Breast epithelium (tissue), 4 donors: ENCODE data around the gene SLC13A2. TPM values are rescaled to one million over a fixed set of nuclear protein-coding genes. Genes with fewer than 3 reads are reported as not detected.

Experiments
- DNase-seq, 2 donors: peaks; one replicate each; pipeline ENCODE4 v3.0.0-alpha.2; 2019; ENCODE audit warnings: low spot score in 2 of 2
- H3K27ac ChIP-seq, 2 donors: fragments of 200-600 bp; sonication (generic) in 1 of 2; one replicate each; pipeline ENCODE4 v1.5.1; 2016 to 2019; ENCODE audit warnings: mild to moderate bottlenecking in 1 of 2
- H3K27me3 ChIP-seq, 2 donors: fragments of 200-600 bp; sonication (generic) in 1 of 2; one replicate each; pipeline versions ENCODE4 v1.5.1 to v1.6.0; 2017 to 2019; ENCODE audit warnings: control low read depth in 1 of 2, mild to moderate bottlenecking in 1 of 2
- H3K36me3 ChIP-seq: fragments of 200-600 bp; one replicate; pipeline ENCODE4 v1.5.1; 2019
- H3K4me1 ChIP-seq, 2 donors: fragments of 200-600 bp; sonication (generic); one replicate each; pipeline ENCODE4 v1.5.1; 2016 to 2019; ENCODE audit warnings: control low read depth in 1 of 2
- H3K4me3 ChIP-seq, 3 donors: fragments of 200-600 bp; sonication (generic); 1 replicate in 2 of 3; 2 replicates in 1 of 3; pipeline ENCODE4 v1.5.1; 2016 to 2019; ENCODE audit warnings: mild to moderate bottlenecking in 3 of 3, moderate library complexity in 2 of 3
- H3K9me3 ChIP-seq, 2 donors: fragments of 200-600 bp; sonication (generic) in 1 of 2; one replicate each; pipeline ENCODE4 v1.5.1; 2016 to 2019; ENCODE audit warnings: control low read depth in 1 of 2
- CTCF ChIP-seq, 3 donors: fragments of 450-650 bp; IDR thresholded peaks; one replicate each; pipeline ENCODE4 v1.5.1; 2016 to 2017; ENCODE audit warnings: antibody characterized with exemption in 3 of 3, mild to moderate bottlenecking in 3 of 3, moderate library complexity in 3 of 3
- POLR2A ChIP-seq: fragments of 450-650 bp; IDR thresholded peaks from one replicate; pipeline ENCODE4 v1.6.1; 2016; ENCODE audit warnings: antibody characterized with exemption, mild to moderate bottlenecking, moderate library complexity
- POLR2AphosphoS5 ChIP-seq, 3 donors: sonication (generic); formaldehyde crosslinking; IDR thresholded peaks; one replicate each; pipeline ENCODE4 v1.6.1; 2017; ENCODE audit warnings: antibody characterized with exemption in 3 of 3
- intact Hi-C: fragments of 100-400 bp; cut with DNase I; formaldehyde crosslinking; loops from one replicate; pipeline ENCODE4 v1.15.1; 2023; ENCODE audit warnings: low total_unique reads
- total RNA-seq, 3 donors: library from RNA; depleted of rRNA; stranded (reverse); fragments of >200 nt; gene quantifications; one replicate each; pipeline ENCODE4 v1.1.0, GENCODE V29; 2016

The SLC13A2 gene
- total RNA-seq, 3 donors from 2014 or later, result 0.66 to 4.0 TPM; not detected in 1

GRCh38 chr17:28509789-28510188 is 36.3 kb downstream of the SLC13A2 start:
- Histone ChIP-seq H3K4me1 (no peaks in the 10 kb centered on the region), H3K9me3 (no peaks in the 10 kb centered on the region), H3K4me3 (no peak overlapping the region), H3K36me3 (no peaks in the 10 kb centered on the region), H3K27me3 (peaks cover 0 to 26% of the 10 kb centered on the region in 2 donors), H3K27ac (no peak overlapping the region)
- no peak for DNase-seq
- no peak for TF ChIP-seq CTCF (IDR thresholded peaks at IDR 0.05)
- TF ChIP-seq POLR2A, result no peak
- TF ChIP-seq POLR2AphosphoS5 (IDR thresholded peaks at IDR 0.05), result no peak
- intact Hi-C loops, result no loop called here

DNA sequence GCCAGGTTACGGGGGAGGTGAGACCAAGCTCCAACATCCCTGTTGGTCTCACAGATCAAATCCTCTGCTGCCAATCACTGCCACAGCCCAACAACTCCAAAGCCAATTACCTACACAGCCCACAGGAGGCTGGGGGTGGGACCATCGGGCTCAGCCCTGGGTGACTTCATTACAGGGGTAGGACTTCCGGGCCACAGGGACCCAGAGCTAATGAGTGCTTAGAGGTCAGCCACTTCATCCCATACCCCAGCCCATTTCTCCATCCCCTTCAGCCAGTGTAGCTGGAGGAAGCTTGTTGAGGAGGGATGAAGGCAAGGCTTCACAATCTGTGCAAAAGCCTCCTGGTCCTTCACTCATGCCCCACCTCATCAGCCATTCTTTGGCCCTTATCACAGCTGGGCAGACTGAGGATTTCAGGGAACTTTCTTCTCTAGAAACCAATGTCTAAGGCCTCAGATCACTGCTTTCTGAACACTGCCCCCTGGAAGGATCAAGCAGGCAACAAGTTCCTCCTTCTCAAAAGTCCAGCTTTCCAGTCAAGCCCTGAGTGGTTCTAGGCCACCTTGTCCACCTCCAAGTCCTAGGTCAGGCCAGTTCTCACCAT is 38.5 kb downstream of the SLC13A2 start:
- no peak for DNase-seq
- Histone ChIP-seq H3K4me1 (no peaks in the 10 kb centered on the region), H3K9me3 (no peaks in the 10 kb centered on the region), H3K36me3 (no peaks in the 10 kb centered on the region), H3K27ac (no peak overlapping the region), H3K4me3 (no peak overlapping the region), H3K27me3 (peaks cover 0 to 21% of the 10 kb centered on the region in 2 donors)
- TF ChIP-seq POLR2AphosphoS5 (IDR thresholded peaks at IDR 0.05) (no peak), POLR2A (no peak), CTCF (IDR thresholded peaks at IDR 0.05) (no peak)
- intact Hi-C loops, result no loop called here

DNA sequence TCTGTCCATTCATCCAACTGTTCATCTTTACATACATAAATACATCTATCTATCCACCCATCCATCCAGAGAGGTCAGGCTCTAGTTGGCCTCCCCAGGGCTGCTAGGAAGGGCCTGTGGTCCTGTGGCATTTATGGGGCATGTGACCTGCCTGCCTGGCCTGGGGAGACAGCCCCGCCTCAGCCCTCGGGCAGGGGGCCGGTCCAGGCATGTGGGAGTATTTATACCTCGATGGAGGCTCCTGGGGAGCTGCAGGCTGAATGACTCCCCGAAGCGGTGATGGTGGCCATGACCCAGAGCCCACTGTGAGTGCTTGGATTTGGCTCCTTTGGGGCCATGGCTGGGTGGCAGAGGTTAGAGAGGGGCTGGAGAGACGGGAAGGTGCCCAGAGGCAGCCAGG is 40.0 kb downstream of the SLC13A2 start:
- H3K4me3 ChIP-seq, result no peak overlapping the region
- no peaks in the 10 kb centered on the region for H3K4me1 ChIP-seq
- no peak for TF ChIP-seq POLR2AphosphoS5 (IDR thresholded peaks at IDR 0.05)
- TF ChIP-seq CTCF (IDR thresholded peaks at IDR 0.05), result no peak
- no peak for TF ChIP-seq POLR2A
- no peak overlapping the region for H3K27ac ChIP-seq
- no peaks in the 10 kb centered on the region for H3K36me3 ChIP-seq
- H3K9me3 ChIP-seq, result no peaks in the 10 kb centered on the region
- no peak for DNase-seq
- intact Hi-C loops, result no loop called here
- H3K27me3 ChIP-seq, result peaks cover 0 to 14% of the 10 kb centered on the region in 2 donors

- TF ChIP-seq POLR2AphosphoS5 (IDR thresholded peaks at IDR 0.05) (no peak), CTCF (IDR thresholded peaks at IDR 0.05) (no peak), POLR2A (no peak)
- Histone ChIP-seq H3K4me3 (no peak overlapping the region), H3K4me1 (no peaks in the 10 kb centered on the region), H3K27me3 (peaks cover 0 to 11% of the 10 kb centered on the region in 2 donors), H3K36me3 (no peaks in the 10 kb centered on the region), H3K9me3 (no peaks in the 10 kb centered on the region), H3K27ac (no peak overlapping the region)
- DNase-seq, result no peak
- intact Hi-C loops, result no loop called here
Measured at GRCh38 chr17:28514561-28515002, 41.1 kb downstream of the SLC13A2 start.

DNA sequence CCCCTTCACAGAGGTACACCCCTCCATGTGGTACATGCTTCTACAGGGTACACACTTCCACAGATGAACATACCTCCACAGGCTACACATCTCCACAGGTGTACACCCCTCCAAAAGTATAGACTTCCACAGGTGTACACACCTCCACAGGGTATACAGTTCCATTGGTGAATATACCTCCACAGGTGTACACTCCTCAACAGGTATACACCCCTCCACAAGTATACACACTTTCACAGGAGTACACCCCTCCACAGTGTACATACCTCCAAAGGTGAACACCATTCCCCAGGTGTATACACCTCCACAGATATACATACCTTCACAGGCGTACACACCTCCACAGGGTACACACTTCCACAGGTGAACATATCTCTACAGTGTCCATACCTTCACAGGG is 42.1 kb downstream of the SLC13A2 start:
- TF ChIP-seq POLR2AphosphoS5 (IDR thresholded peaks at IDR 0.05) (no peak), POLR2A (no peak), CTCF (IDR thresholded peaks at IDR 0.05) (no peak)
- H3K4me1 ChIP-seq, result no peaks in the 10 kb centered on the region
- H3K27me3 ChIP-seq, result peaks cover 0 to 7% of the 10 kb centered on the region in 2 donors
- DNase-seq, result no peak
- H3K27ac ChIP-seq, result no peak overlapping the region
- H3K4me3 ChIP-seq, result no peak overlapping the region
- intact Hi-C loops, result no loop called here
- no peaks in the 10 kb centered on the region for H3K9me3 ChIP-seq
- no peaks in the 10 kb centered on the region for H3K36me3 ChIP-seq
